Activated CD8-positive, alpha-beta memory T cell treated with anti-CD3 and anti-CD28 coated beads for 24 hours (primary cell): ENCODE measurements around the gene PCBD2.

Experiments used
- DNase-seq: peaks from one replicate; pipeline ENCODE4 v3.0.0-alpha.2; 2020

PCBD2 gene

GRCh38 chr5:135008981-135009735, 104.2 kb downstream of the PCBD2 start:
- peak; percentile 47 for DNase-seq

DNA sequence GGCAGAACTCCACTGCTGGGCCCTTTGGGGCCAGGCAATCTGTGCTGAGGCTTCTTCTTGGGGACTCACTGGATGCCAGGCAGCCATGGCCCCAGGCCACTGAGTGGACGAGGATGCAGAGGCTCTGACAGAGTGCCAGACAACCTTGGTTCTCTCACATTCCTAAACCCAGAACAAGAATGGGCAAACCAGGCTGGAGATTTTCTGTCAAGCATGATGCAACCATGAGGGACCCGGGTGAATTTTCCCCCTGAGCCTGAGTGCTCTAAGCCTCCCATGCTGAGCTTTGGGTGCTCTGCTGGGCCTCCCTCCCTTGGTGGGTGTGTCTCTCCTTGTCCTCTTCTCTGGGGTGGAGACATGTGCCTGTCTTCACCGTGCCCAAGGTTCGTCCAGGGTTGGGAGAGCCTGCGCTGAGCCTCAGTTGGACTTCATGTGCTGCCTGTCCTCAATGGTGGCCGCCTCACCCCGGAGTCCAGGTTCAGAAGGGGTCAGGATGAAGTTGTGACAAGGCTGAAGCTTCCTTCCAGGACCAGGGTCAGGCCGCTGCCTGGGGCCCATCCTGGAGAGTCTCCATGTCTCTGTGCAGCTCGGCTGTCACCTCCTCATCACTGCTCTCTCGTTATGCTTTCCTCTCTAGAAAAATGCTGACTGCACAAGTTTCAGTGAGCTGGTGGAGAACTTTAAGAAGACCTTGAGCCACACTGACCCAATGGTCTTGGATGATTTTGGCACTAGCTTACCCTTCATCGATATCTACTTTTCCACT, 105.0 kb downstream of the PCBD2 start:
- peak; percentile 37 for DNase-seq

- DNase-seq: peak; percentile 35
Observed at GRCh38 chr5:135010502-135011354, 105.8 kb downstream of the PCBD2 start.

DNA sequence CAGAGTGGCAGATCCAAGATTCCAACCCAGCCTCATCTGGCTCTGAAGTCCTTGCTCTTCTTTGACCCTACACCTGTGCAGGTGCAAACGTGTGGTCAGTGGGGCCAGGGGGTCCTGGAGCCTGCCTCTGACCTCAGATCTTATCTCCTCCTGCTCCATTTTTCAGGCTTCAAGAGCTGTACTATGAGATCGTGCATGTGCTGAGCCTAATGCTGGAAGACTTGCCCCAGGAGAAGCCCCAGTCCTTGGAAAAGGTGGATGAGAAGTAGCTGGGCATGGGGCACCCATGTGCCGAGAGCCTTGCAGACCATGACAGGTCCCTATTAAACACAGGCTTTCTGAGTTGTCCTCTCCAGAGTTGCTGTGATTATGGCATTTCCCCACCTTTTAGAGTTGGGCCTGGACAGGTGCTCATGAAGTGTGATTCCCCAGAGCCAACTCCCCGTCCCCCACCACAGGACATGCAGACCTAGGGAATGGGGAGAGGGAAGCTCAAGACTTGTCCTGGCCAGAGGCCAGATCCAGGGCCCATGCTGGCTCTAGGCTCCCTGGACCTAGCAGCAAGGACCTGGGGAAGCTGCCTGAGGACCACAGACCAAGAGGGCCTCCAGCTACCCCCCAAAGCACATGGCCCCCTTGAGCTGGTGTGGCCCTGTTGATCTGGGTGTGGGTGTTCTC, 106.6 kb downstream of the PCBD2 start:
- DNase-seq: peak; percentile 47

- peak; percentile 35 for DNase-seq
Observed at GRCh38 chr5:135012033-135012588, 107.2 kb downstream of the PCBD2 start.
